ACC112 (cell line): ENCODE results near the gene PRDM8.

Source experiments
- H2AFZ ChIP-seq: fragments of 200-600 bp; sonication (generic); one replicate; pipeline ENCODE4 v1.6.0; 2017; ENCODE audit warnings: antibody characterized with exemption, low read length; ENCODE audit not compliant: unreplicated experiment
- H3K27ac ChIP-seq: fragments of 200-600 bp; sonication (generic); 2 replicates; pipeline ENCODE4 v1.5.1; 2014; ENCODE audit warnings: low read depth, mild to moderate bottlenecking, antibody characterized with exemption, low read length, moderate library complexity
- H3K27me3 ChIP-seq: fragments of 200-600 bp; sonication (generic); 2 replicates; pipeline ENCODE4 v1.6.1; 2014; ENCODE audit warnings: mild to moderate bottlenecking, antibody characterized with exemption, low read length, moderate library complexity, mixed read lengths; ENCODE audit not compliant: insufficient read depth
- H3K36me3 ChIP-seq: fragments of 200-600 bp; sonication (generic); 2 replicates; pipeline ENCODE4 v1.6.1; 2016; ENCODE audit warnings: mild to moderate bottlenecking, antibody characterized with exemption, low read length, moderate library complexity, mixed read lengths; ENCODE audit not compliant: insufficient read depth
- H3K4me1 ChIP-seq: fragments of 200-600 bp; sonication (generic); one replicate; pipeline ENCODE4 v1.6.1; 2016; ENCODE audit warnings: low read length, mixed read lengths; ENCODE audit not compliant: insufficient read depth, unreplicated experiment, control insufficient read depth
- H3K4me3 ChIP-seq: fragments of 200-600 bp; sonication (generic); 2 replicates; pipeline ENCODE4 v1.5.1; 2014; ENCODE audit warnings: mild to moderate bottlenecking, low read depth, low read length
- H3K79me2 ChIP-seq: fragments of 200-600 bp; sonication (generic); one replicate; pipeline ENCODE4 v1.6.0; 2016; ENCODE audit warnings: low read length; ENCODE audit not compliant: control insufficient read depth, unreplicated experiment, insufficient read depth

PRDM8 gene

DNA sequence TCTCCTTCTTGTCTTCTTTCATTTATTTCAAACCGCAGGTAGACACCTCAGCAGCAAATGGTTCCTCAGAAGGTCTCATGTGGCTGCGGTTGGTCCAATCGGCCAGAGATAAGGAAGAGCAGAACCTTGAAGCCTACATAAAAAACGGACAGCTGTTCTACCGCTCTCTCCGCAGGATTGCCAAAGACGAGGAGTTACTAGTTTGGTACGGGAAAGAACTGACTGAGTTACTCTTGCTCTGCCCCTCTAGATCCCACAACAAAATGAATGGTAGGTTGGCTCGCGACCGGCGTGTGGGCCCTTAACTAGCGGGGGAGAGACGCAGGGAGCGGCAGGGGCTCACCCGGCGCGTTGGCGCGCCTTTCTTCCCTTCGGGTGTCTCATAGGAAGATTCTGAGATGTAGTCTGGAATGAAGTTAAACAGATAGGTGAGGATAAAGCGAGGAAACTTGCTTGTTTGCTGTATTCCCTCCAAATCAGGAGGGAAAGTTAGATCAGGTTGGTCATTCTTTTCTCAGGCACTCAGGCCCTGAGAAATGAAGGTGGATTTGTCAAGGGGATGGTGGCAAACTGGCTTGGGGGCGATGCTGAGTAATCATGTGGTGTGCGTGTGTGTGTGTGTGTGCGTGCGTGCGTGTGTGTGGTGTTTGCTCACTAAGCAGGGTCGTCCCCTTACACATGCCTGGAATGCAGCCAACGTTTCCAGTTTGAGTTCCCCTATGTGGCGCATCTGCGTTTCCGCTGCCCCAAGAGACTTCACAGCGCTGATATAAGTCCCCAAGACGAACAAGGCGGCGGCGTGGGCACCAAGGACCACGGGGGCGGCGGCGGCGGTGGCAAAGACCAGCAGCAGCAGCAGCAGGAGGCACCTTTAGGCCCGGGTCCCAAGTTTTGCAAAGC lies 4.2 kb downstream of the PRDM8 start:
- H3K4me1 ChIP-seq: peaks cover 4% of the 10 kb centered on the region
- no peaks in the 10 kb centered on the region for H3K79me2 ChIP-seq
- H3K27ac ChIP-seq: no peak overlapping the region
- no peaks in the 10 kb centered on the region for H3K36me3 ChIP-seq
- peak overlapping the region; percentile 74; the same call in 1 of the 2 replicates for H3K4me3 ChIP-seq
- no peaks in the 10 kb centered on the region for H3K27me3 ChIP-seq
- H2AFZ ChIP-seq: no peak overlapping the region

GRCh38 chr4:80202190-80202711 lies 4.9 kb downstream of the PRDM8 start:
- peak overlapping the region; percentile 24; the same call in 1 of the 2 replicates for H3K27ac ChIP-seq
- peak overlapping the region; percentile 79 for H2AFZ ChIP-seq
- H3K4me3 ChIP-seq: peak overlapping the region; percentile 74
- peaks cover 4% of the 10 kb centered on the region for H3K4me1 ChIP-seq
- H3K27me3 ChIP-seq: no peaks in the 10 kb centered on the region
- no peaks in the 10 kb centered on the region for H3K79me2 ChIP-seq
- H3K36me3 ChIP-seq: no peaks in the 10 kb centered on the region

- H3K4me3 ChIP-seq: peak overlapping the region; percentile 74
- H3K27me3 ChIP-seq: no peaks in the 10 kb centered on the region
- peak overlapping the region; percentile 79 for H2AFZ ChIP-seq
- H3K79me2 ChIP-seq: no peaks in the 10 kb centered on the region
- peaks cover 4% of the 10 kb centered on the region for H3K4me1 ChIP-seq
- H3K27ac ChIP-seq: no peak overlapping the region; the same call in 1 of the 2 replicates
- no peaks in the 10 kb centered on the region for H3K36me3 ChIP-seq
Measured at GRCh38 chr4:80202741-80203553, 5.6 kb downstream of the PRDM8 start.

- Histone ChIP-seq H3K27ac (no peak overlapping the region), H3K4me1 (peaks cover 4% of the 10 kb centered on the region), H3K27me3 (no peaks in the 10 kb centered on the region)
Measured at GRCh38 chr4:80204433-80205011, 7.2 kb downstream of the PRDM8 start.

DNA sequence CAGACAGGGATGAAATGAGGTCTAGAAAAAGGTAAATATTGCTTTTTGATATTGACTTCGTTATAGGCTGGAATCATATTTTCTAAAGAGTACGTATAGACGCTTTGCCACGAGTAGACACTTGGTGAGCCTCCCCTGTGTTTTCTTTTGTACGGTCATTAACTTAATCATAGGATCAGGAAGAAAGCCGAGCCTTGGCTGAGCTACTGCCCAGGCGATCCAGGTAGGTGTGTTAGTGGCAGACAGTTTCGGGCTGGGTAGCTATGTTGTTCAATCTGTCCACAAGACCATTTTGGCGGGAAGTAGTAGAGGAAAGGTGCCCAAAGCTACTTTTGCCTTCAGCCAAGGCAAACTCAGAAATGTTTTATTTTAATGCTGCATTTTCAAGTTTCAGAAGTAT lies 8.8 kb downstream of the PRDM8 start:
- no peak overlapping the region for H3K4me3 ChIP-seq
- peaks cover 4% of the 10 kb centered on the region for H3K4me1 ChIP-seq
- H3K27ac ChIP-seq: no peak overlapping the region; the same call in 1 of the 2 replicates
- H3K79me2 ChIP-seq: no peaks in the 10 kb centered on the region
- H2AFZ ChIP-seq: no peak overlapping the region
- no peaks in the 10 kb centered on the region for H3K27me3 ChIP-seq
- no peaks in the 10 kb centered on the region for H3K36me3 ChIP-seq

More at GRCh38 chr4:80204433-80205011, 7.2 kb downstream of the PRDM8 start:
- Histone ChIP-seq H3K36me3 (no peaks in the 10 kb centered on the region), H2AFZ (no peak overlapping the region), H3K4me3 (no peak overlapping the region), H3K79me2 (no peaks in the 10 kb centered on the region)

DNA sequence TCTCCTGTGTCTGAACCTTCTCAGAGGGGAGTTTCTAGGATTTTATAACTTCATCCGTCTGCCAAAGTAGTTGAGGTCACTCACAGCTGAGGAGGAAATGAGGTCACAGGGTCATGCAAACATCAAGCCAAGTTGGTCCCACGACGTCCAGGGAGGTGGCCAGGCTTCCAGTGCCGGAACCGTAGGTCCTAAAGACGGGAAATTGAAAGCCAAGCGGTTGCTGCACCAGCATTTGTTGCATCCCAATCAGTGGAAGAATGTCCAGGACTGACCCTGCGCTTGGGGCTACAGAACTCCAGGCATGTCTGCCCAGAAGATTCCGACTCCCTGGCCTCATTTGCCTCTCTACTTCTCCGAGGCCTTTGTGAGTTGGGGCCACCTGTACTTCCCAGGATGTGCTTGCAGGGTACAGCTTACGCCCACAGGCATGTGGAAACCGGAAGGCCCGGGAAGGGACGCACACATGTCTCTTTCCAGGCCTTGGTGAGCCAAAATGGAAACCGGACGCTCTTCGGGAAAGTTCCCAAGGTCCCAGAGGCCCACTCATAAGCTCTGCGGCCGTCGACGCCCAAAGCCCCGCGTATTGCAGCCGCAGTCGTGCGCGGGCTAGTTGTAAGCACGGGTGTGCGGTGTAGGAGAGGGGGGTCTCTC lies 9.3 kb downstream of the PRDM8 start:
- Histone ChIP-seq H3K4me3 (no peak overlapping the region), H3K36me3 (no peaks in the 10 kb centered on the region), H3K27me3 (no peaks in the 10 kb centered on the region)

DNA sequence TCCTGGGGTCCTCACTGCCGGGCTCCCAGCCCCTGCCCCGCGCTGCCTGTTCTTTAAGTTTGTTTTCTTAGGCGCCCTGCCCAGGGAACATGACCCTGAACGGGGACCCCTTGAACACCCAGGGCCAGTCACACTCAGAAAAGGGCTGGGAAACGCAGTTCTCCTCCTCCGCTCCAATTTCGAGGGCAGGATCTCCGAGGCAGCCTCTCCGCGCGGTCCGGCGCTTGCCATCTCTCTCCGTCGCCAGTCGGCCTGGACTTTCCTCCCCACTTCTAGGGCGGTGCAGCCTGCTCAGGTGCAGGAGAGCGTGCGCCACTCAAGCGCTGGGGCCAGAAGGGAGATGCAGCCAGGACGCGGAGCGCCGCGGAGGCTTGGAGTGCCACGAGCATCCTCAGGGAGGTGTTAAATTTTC lies 9.9 kb downstream of the PRDM8 start:
- H3K4me3 ChIP-seq: no peak overlapping the region
- H3K36me3 ChIP-seq: no peaks in the 10 kb centered on the region
- H3K27me3 ChIP-seq: no peaks in the 10 kb centered on the region
- no peak overlapping the region for H2AFZ ChIP-seq
- peaks cover 4% of the 10 kb centered on the region for H3K4me1 ChIP-seq
- no peak overlapping the region for H3K27ac ChIP-seq
- H3K79me2 ChIP-seq: no peaks in the 10 kb centered on the region

More for the DNA sequence above, 9.3 kb downstream of the PRDM8 start:
- Histone ChIP-seq H3K27ac (no peak overlapping the region), H3K79me2 (no peaks in the 10 kb centered on the region), H3K4me1 (peaks cover 4% of the 10 kb centered on the region), H2AFZ (no peak overlapping the region)

DNA sequence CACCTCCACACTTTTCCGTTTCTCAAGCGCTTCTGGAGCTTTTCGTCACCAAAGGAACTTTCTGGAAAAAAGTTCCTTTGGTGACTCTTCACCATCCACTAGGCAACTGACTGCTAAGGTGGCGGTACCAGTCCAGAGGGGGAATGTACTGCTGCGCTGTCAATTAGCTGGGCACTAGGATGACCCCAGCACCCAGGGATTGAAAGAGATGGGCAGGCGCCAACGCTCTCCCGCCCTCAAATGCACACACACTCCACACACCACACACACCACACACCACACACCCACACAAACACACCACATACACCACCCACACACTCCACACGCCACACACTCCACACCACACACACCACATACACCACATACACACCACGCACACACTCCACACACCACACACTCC lies 10.4 kb downstream of the PRDM8 start:
- Histone ChIP-seq H3K79me2 (no peaks in the 10 kb centered on the region), H3K4me1 (peaks cover 4% of the 10 kb centered on the region), H3K27me3 (no peaks in the 10 kb centered on the region), H3K4me3 (no peak overlapping the region), H3K36me3 (no peaks in the 10 kb centered on the region), H2AFZ (no peak overlapping the region), H3K27ac (no peak overlapping the region)

- no peak overlapping the region for H2AFZ ChIP-seq
- H3K27me3 ChIP-seq: no peaks in the 10 kb centered on the region
- H3K4me1 ChIP-seq: peaks cover 13% of the 10 kb centered on the region
- H3K27ac ChIP-seq: no peak overlapping the region
- H3K79me2 ChIP-seq: no peaks in the 10 kb centered on the region
- no peaks in the 10 kb centered on the region for H3K36me3 ChIP-seq
- H3K4me3 ChIP-seq: no peak overlapping the region
Measured at GRCh38 chr4:80208610-80209339, 11.5 kb downstream of the PRDM8 start.
